Endothelial cell of umbilical vein (primary cell): Measurements from ENCODE around the gene CCDC171. TPM values are rescaled to one million over a fixed set of nuclear protein-coding genes. Genes with fewer than 3 reads are reported as not detected.

ENCODE experiments used
- BruUV-seq: library from RNA; stranded (reverse); fragments of 400-500 nt; replicated peaks from 2 replicates; lab custom pipeline; 2021; lab: Mats Ljungman, UMichigan
- CTCF ChIA-PET: fragments of 300-600, 350-600 bp; sonication (Branson Sonifier 250); formaldehyde crosslinking; loops from one replicate; lab custom pipeline; 2021; ENCODE audit warnings: antibody characterized with exemption, inconsistent platforms; lab: Charles Lee
- POLR2A ChIA-PET: fragments of 300-600, 350-600 bp; sonication (Branson Sonifier 250); formaldehyde crosslinking; loops from one replicate; lab custom pipeline; 2021; ENCODE audit warnings: antibody characterized with exemption, inconsistent platforms; lab: Charles Lee
- DNase-seq: peaks from one replicate; pipeline ENCODE4 v3.0.0-alpha.2; 2011; ENCODE audit warnings: low read depth, low spot score
- FAIRE-seq: peaks from 2 replicates; lab custom pipeline; 2011; peaks lifted over from hg19 to GRCh38; lab: Jason Lieb, UNC
- H2AFZ ChIP-seq: 2 replicates; pipeline ENCODE4 v1.6.0; 2012; ENCODE audit warnings: low read depth, low read length, control low read depth, inconsistent platforms
- H3K27ac ChIP-seq: 2 replicates; pipeline ENCODE4 v1.5.1; 2011; ENCODE audit warnings: low read depth, mild to moderate bottlenecking, control low read depth, low read length, moderate library complexity; ENCODE audit not compliant: insufficient read depth
- H3K27me3 ChIP-seq, 2 experiments: 2 replicates each; pipeline versions ENCODE4 v1.6.0 to v1.6.1; 2011; ENCODE audit warnings: low read length in 2 of 2, mixed read lengths in 1 of 2; ENCODE audit not compliant: control insufficient read depth in 2 of 2, insufficient read depth in 2 of 2
- H3K36me3 ChIP-seq, 2 experiments: 2 replicates in 1 of 2; 3 replicates in 1 of 2; pipeline ENCODE4 v1.5.1; 2011; ENCODE audit warnings: low read length in 2 of 2, mild to moderate bottlenecking in 1 of 2, moderate library complexity in 1 of 2; ENCODE audit not compliant: control insufficient read depth in 2 of 2, insufficient read depth in 2 of 2; ENCODE audit errors: extremely low read depth in 1 of 2
- H3K4me1 ChIP-seq: 3 replicates; pipeline ENCODE4 v1.5.1; 2011; ENCODE audit warnings: mild to moderate bottlenecking, low read length; ENCODE audit not compliant: control insufficient read depth, insufficient read depth; ENCODE audit errors: extremely low read depth
- H3K4me2 ChIP-seq: 2 replicates; pipeline ENCODE4 v1.6.1; 2011; ENCODE audit warnings: low read length, control low read depth, mixed read lengths; ENCODE audit not compliant: insufficient read depth
- H3K4me3 ChIP-seq, 3 experiments: fragments of 200-600 bp in 1 of 3; sonication (generic), shearing (Covaris generic) in 1 of 3; replicated peaks in 1 of 3; 2 replicates each; pipeline ENCODE4 v1.5.1; 2011 to 2016; ENCODE audit warnings: control low read depth in 3 of 3, low read length in 3 of 3, mild to moderate bottlenecking in 2 of 3, inconsistent platforms in 1 of 3, low read depth in 1 of 3, moderate library complexity in 1 of 3; ENCODE audit not compliant: insufficient read depth in 1 of 3
- H3K79me2 ChIP-seq: 2 replicates; pipeline ENCODE4 v1.6.0; 2012; ENCODE audit warnings: low read length, inconsistent platforms; ENCODE audit not compliant: control insufficient read depth, insufficient read depth
- H3K9ac ChIP-seq: replicated peaks from 2 replicates; pipeline ENCODE3; 2011; ENCODE audit warnings: low read length, control low read depth; ENCODE audit not compliant: insufficient read depth; ENCODE audit errors: extremely low read depth
- H3K9me1 ChIP-seq: replicated peaks from 3 replicates; pipeline ENCODE4 v1.6.0; 2011; ENCODE audit warnings: mild to moderate bottlenecking, low read length; ENCODE audit not compliant: control insufficient read depth, insufficient read depth; ENCODE audit errors: extremely low read depth
- H3K9me3 ChIP-seq: replicated peaks from 2 replicates; pipeline ENCODE4 v1.5.1; 2012; ENCODE audit warnings: low read length, inconsistent platforms; ENCODE audit not compliant: control insufficient read depth, insufficient read depth
- H4K20me1 ChIP-seq: replicated peaks from 2 replicates; pipeline ENCODE3; 2011; ENCODE audit warnings: mild to moderate bottlenecking, low read length; ENCODE audit not compliant: control insufficient read depth, insufficient read depth; ENCODE audit errors: extremely low read depth
- CTCF ChIP-seq, 2 donors: IDR thresholded peaks; 1 replicate in 1 of 2; 2 replicates in 1 of 2; pipeline ENCODE4 v1.5.1; 2011; ENCODE audit warnings: low read length in 2 of 2, mild to moderate bottlenecking in 2 of 2, moderate library complexity in 2 of 2, control low read depth in 1 of 2, inconsistent platforms in 1 of 2, low read depth in 1 of 2; ENCODE audit not compliant: insufficient read depth in 1 of 2; ENCODE audit errors: extremely low read depth in 1 of 2
- EZH2 ChIP-seq: IDR thresholded peaks from 2 replicates; pipeline ENCODE4 v1.6.1; 2012; ENCODE audit warnings: borderline replicate concordance, low read depth, mild to moderate bottlenecking, moderate library complexity, low read length, inconsistent platforms; ENCODE audit not compliant: severe bottlenecking
- FOS ChIP-seq: IDR thresholded peaks from 2 replicates; pipeline ENCODE4 v1.6.1; 2011; ENCODE audit warnings: mild to moderate bottlenecking, low read length, moderate library complexity, borderline replicate concordance; ENCODE audit not compliant: insufficient read depth
- GATA2 ChIP-seq: IDR thresholded peaks from 2 replicates; pipeline ENCODE4 v1.7.0; 2011; ENCODE audit warnings: low read depth, mild to moderate bottlenecking, moderate library complexity, mixed read lengths, low read length; ENCODE audit not compliant: insufficient read length, insufficient read depth
- JUN ChIP-seq: IDR thresholded peaks from 2 replicates; pipeline ENCODE4 v1.6.1; 2011; ENCODE audit warnings: borderline replicate concordance, low read depth; ENCODE audit not compliant: insufficient read length, insufficient read depth
- MYC ChIP-seq: IDR thresholded peaks from one replicate; pipeline ENCODE4 v1.6.1; 2011; ENCODE audit warnings: mild to moderate bottlenecking, low read depth, low read length
- POLR2A ChIP-seq: IDR thresholded peaks from 2 replicates; pipeline ENCODE4 v1.6.1; 2012; ENCODE audit warnings: low read depth, mild to moderate bottlenecking, control low read depth, low read length
- POLR2AphosphoS5 ChIP-seq: IDR thresholded peaks from 2 replicates; pipeline ENCODE4 v1.6.1; 2012; ENCODE audit warnings: low read depth, mild to moderate bottlenecking, control low read depth, low read length, moderate library complexity; ENCODE audit not compliant: insufficient read depth
- dilution Hi-C: fragments of 300-500 bp; cut with MboI; formaldehyde crosslinking; loops from one replicate; pipeline ENCODE4 v1.15.0; 2019; ENCODE audit warnings: low sequenced_read_pairs; ENCODE audit not compliant: extremely low pct_ligation_motif_present
- intact Hi-C: fragments of 100-400 bp; cut with micrococcal nuclease; formaldehyde crosslinking; loops from one replicate; pipeline ENCODE4 v1.10.0; 2022
- polyA plus RNA-seq, 4 experiments: library from polyadenylated mRNA; depleted of rRNA in 3 of 4; stranded (reverse) in 3 of 4; unstranded in 1 of 4; fragments of >200 nt; gene quantifications; 2 replicates each; pipeline versions ENCODE4 v1.2.1 to v1.2.3, GENCODE V29; 2011 to 2012; ENCODE audit warnings: missing spikeins in 1 of 4
- total RNA-seq: library from RNA; stranded (reverse); gene quantifications from 2 replicates; pipeline ENCODE4 v1.2.3, GENCODE V29; 2021
- TF ChIP-seq, protein P1 (sequence below): IDR thresholded peaks from 2 replicates; pipeline ENCODE4 v1.6.1; 2011; ENCODE audit not compliant: insufficient read depth, insufficient read length

Gene CCDC171
- total and polyA plus RNA-seq, 2 donors (not counting 3 experiments of a cell fraction or from before 2014, with no cell fraction given) = 0.58 to 1.4 TPM

DNA sequence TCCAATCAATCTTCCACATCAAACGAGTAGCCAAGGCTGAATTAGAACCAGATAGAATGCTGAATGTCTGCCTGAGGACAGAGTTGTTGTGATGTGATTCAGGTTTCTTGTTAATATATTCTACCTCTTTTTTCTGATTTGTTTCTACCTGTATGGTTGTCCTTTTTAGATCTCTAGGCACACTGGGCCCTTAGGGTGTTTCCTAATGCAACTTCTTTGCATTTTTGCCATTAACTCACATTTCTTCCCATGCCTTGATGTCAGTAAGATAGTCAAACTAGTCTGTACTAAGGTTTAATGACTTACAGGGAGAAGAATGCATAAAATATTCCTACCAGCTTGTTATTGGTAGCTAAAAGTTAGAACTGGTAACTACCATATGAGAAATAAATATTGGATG, 413.6 kb downstream of the CCDC171 start:
- H3K4me2 ChIP-seq = no peak overlapping the region
- no peak overlapping the region for H3K27ac ChIP-seq
- no peak overlapping the region for H3K9ac ChIP-seq
- BruUV-seq = no TSS peak
- FAIRE-seq (no peak), DNase-seq (no peak)
- no peaks in the 10 kb centered on the region for H4K20me1 ChIP-seq
- H3K4me3 ChIP-seq = no peak overlapping the region
- no peaks in the 10 kb centered on the region for H3K79me2 ChIP-seq
- no peak for TF ChIP-seq MYC
- no peak for TF ChIP-seq GATA2
- no peak for TF ChIP-seq EZH2
- TF ChIP-seq CTCF (IDR thresholded peaks at IDR 0.05; ENCODE audit: extremely low read depth in 1 of 2, insufficient read depth in 1 of 2, low read depth in 1 of 2, low read length in 2 of 2) = no peak
- no peak for TF ChIP-seq POLR2A
- TF ChIP-seq, protein P1, sequence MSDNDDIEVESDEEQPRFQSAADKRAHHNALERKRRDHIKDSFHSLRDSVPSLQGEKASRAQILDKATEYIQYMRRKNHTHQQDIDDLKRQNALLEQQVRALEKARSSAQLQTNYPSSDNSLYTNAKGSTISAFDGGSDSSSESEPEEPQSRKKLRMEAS = no peak
- TF ChIP-seq JUN = no peak
- TF ChIP-seq POLR2AphosphoS5 = no peak
- no peak for TF ChIP-seq FOS
- no peaks in the 10 kb centered on the region for H3K27me3 ChIP-seq
- intact Hi-C loops = no loop called here
- H2AFZ ChIP-seq = no peak overlapping the region
- dilution Hi-C loops = no loop called here
- CTCF ChIA-PET = interaction anchor here (0.6 kb wide), 1 partner anchor 1371 kb away, joined by 3 read pairs; no protein-coding TSS in a partner anchor
- H3K4me1 ChIP-seq = no peaks in the 10 kb centered on the region
- POLR2A ChIA-PET = no interaction called here
- H3K9me3 ChIP-seq = no peaks in the 10 kb centered on the region
- H3K36me3 ChIP-seq = no peaks in the 10 kb centered on the region
- H3K9me1 ChIP-seq = no peaks in the 10 kb centered on the region
